ENCODE measurements around the gene MYO9B. TPM values are rescaled to one million over a fixed set of nuclear protein-coding genes. Genes with fewer than 3 reads are reported as not detected.

The MYO9B gene
- total RNA-seq, 1 experiment from 2014 or later = 68.3 TPM

GRCh38 chr19:17136021-17136420, 60.4 kb downstream of the MYO9B start:
- Histone ChIP-seq H3K9ac (ENCODE audit: low read length) (peak overlapping the region; percentile 51), H3K4me3 (ENCODE audit: low read length) (no peak overlapping the region), H3K9me2 (replicated peaks; ENCODE audit: low read length) (no peaks in the 10 kb centered on the region), H3K9me3 (ENCODE audit: low read length) (no peaks in the 10 kb centered on the region), H3F3A (ENCODE audit: low read length, unreplicated experiment) (no peaks in the 10 kb centered on the region), H4K20me1 (ENCODE audit: low read length) (no peaks in the 10 kb centered on the region), H3K27me3 (ENCODE audit: low read length) (no peaks in the 10 kb centered on the region), H2AFZ (ENCODE audit: low read length) (no peak overlapping the region), H3K27ac (ENCODE audit: low read length) (peak overlapping the region; percentile 78), H3K79me2 (ENCODE audit: low read length) (peaks cover 11% of the 10 kb centered on the region; the same call in 1 of the 2 replicates), H3K4me2 (ENCODE audit: low read length) (0 out of 2 replicates have a peak overlapping the region, but pooled peaks have one; percentile 26), H3K36me3 (ENCODE audit: low read depth, low read length) (no peaks in the 10 kb centered on the region), H3K4me1 (ENCODE audit: insufficient read depth, low read length) (peaks cover 25% of the 10 kb centered on the region)
- BruUV-seq (replicated peaks) = no TSS peak
- ATAC-seq = no peak
- TF ChIP-seq CTCF (conservative IDR thresholded peaks at IDR 0.05; ENCODE audit: low read depth, low read length) (no peak), EZH2 (IDR thresholded peaks at IDR 0.05; ENCODE audit: low read length, unreplicated experiment) (no peak), EZH2phosphoT487 (IDR thresholded peaks at IDR 0.05; ENCODE audit: borderline replicate concordance, low read length) (no peak)
- POLR2A ChIA-PET (ENCODE audit: unreplicated experiment) = no interaction called here
- no peak for DNase-seq
- CTCF ChIA-PET = no interaction called here
- intact Hi-C loops (cut with micrococcal nuclease) = no loop called here

DNA sequence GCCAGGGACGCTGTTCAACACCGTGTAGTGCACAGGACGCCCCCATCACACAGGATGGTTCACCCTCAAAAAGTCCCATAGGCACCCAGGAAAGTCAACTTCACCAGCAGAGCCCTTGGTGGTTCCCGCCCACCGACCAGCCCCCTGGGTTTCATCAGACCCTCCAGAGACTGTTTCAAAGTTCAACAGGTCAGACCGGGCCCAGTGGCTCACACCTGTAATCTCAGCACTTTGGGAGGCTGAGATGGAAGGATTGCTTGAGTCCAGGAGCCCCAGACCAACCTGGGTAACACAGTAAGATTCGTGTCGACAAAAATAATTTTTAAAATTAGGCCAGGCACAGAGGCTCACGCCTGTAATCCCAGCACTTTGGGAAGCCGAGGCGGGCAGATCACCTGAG, 61.0 kb downstream of the MYO9B start:
- no peaks in the 10 kb centered on the region for H3K27me3 ChIP-seq (ENCODE audit: low read length)
- H4K20me1 ChIP-seq (ENCODE audit: low read length) = no peaks in the 10 kb centered on the region
- TF ChIP-seq CTCF (conservative IDR thresholded peaks at IDR 0.05; ENCODE audit: low read depth, low read length) (no peak), EZH2 (IDR thresholded peaks at IDR 0.05; ENCODE audit: low read length, unreplicated experiment) (no peak), EZH2phosphoT487 (IDR thresholded peaks at IDR 0.05; ENCODE audit: borderline replicate concordance, low read length) (no peak)
- no peak overlapping the region for H3K27ac ChIP-seq (ENCODE audit: low read length)
- peaks cover 25% of the 10 kb centered on the region for H3K4me1 ChIP-seq (ENCODE audit: insufficient read depth, low read length)
- no peak overlapping the region for H3K4me2 ChIP-seq (ENCODE audit: low read length)
- H3K79me2 ChIP-seq (ENCODE audit: low read length) = peaks cover 11% of the 10 kb centered on the region; the same call in 1 of the 2 replicates
- H3K9me3 ChIP-seq (ENCODE audit: low read length) = no peaks in the 10 kb centered on the region
- H3K9ac ChIP-seq (ENCODE audit: low read length) = no peak overlapping the region
- intact Hi-C loops (cut with micrococcal nuclease) = no loop called here
- no peaks in the 10 kb centered on the region for H3K9me2 ChIP-seq (replicated peaks; ENCODE audit: low read length)
- no peak overlapping the region for H3K4me3 ChIP-seq (ENCODE audit: low read length)
- DNase-seq (no peak), ATAC-seq (no peak)
- CTCF ChIA-PET = no interaction called here
- POLR2A ChIA-PET (ENCODE audit: unreplicated experiment) = no interaction called here
- H3K36me3 ChIP-seq (ENCODE audit: low read depth, low read length) = no peaks in the 10 kb centered on the region
- BruUV-seq (replicated peaks) = no TSS peak
- H2AFZ ChIP-seq (ENCODE audit: low read length) = no peak overlapping the region
- H3F3A ChIP-seq (ENCODE audit: low read length, unreplicated experiment) = no peaks in the 10 kb centered on the region

DNA sequence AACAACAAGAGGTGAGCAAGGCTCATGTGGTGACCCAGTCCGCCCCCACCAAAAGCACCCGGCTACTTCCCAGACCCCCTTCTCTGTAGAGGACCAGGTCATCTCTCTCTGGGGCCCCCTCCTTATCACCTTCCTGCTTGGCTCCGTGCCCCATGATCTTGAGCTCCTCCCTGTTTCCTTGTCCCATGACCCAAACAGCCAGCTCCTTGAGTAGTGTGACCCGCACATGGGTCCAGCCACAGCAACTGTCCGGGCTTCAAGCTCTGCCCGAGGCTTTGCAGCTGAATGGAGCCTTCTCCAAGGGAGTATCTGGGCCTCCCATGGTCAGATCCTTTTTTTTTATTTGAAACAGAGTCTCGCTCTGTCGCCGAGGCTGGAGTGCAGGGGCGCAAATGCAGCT, 61.8 kb downstream of the MYO9B start:
- peaks cover 11% of the 10 kb centered on the region; the same call in 1 of the 2 replicates for H3K79me2 ChIP-seq (ENCODE audit: low read length)

More for the DNA sequence above, 61.8 kb downstream of the MYO9B start:
- ChIA-PET POLR2A (ENCODE audit: unreplicated experiment) (no interaction called here), CTCF (no interaction called here)
- TF ChIP-seq EZH2phosphoT487 (IDR thresholded peaks at IDR 0.05; ENCODE audit: borderline replicate concordance, low read length) (no peak), EZH2 (IDR thresholded peaks at IDR 0.05; ENCODE audit: low read length, unreplicated experiment) (no peak), CTCF (conservative IDR thresholded peaks at IDR 0.05; ENCODE audit: low read depth, low read length) (no peak)
- Histone ChIP-seq H3K9me2 (replicated peaks; ENCODE audit: low read length) (no peaks in the 10 kb centered on the region), H3F3A (ENCODE audit: low read length, unreplicated experiment) (no peaks in the 10 kb centered on the region), H3K9me3 (ENCODE audit: low read length) (no peaks in the 10 kb centered on the region), H3K27me3 (ENCODE audit: low read length) (no peaks in the 10 kb centered on the region), H3K27ac (ENCODE audit: low read length) (no peak overlapping the region), H3K36me3 (ENCODE audit: low read depth, low read length) (no peaks in the 10 kb centered on the region), H2AFZ (ENCODE audit: low read length) (no peak overlapping the region), H3K4me2 (ENCODE audit: low read length) (no peak overlapping the region), H4K20me1 (ENCODE audit: low read length) (no peaks in the 10 kb centered on the region), H3K4me1 (ENCODE audit: insufficient read depth, low read length) (peaks cover 25% of the 10 kb centered on the region), H3K4me3 (ENCODE audit: low read length) (no peak overlapping the region), H3K9ac (ENCODE audit: low read length) (no peak overlapping the region)
- no peak for ATAC-seq
- DNase-seq = no peak
- BruUV-seq (replicated peaks) = no TSS peak
- intact Hi-C loops (cut with micrococcal nuclease) = no loop called here
